GM18505 (cell line): ENCODE data around the gene NUMA1.

ENCODE experiments used
- ATAC-seq: cut with Tn5 transposase; IDR thresholded peaks from one replicate; pipeline ENCODE4 v1.9.1; 2021; ENCODE audit not compliant: unreplicated experiment
- POLR2A ChIP-seq: IDR thresholded peaks from 4 replicates; pipeline ENCODE4 v1.6.1; 2011; ENCODE audit warnings: borderline replicate concordance; ENCODE audit not compliant: insufficient read depth, insufficient read length; ENCODE audit errors: extremely low read depth

Gene NUMA1

DNA sequence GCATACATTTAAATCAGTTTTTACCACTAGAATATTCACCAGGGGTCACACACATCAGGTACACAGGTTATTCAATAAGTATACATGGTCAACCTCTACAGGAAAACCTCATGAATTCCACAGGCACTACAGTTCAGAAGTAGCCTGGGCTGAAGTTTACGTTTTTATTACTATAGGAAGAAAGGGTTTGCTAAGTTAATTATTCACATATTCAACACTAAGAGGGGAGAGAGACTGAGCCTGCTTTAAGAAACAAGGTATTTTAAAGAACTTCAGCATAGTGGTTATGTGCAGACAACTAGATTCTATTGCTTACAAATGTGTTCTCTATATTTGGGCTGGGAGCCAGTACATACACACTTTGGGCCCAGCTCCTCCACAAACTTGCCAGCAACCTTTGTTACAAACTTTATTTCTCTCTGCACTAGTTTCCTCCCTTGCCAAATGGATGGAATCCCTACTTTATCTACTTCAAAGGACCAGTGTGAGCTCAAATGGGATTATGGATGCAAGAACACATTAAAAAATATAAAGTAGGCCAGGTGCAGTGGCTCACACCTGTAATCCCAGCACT is 49.8 kb downstream of the NUMA1 start:
- no peak for TF ChIP-seq POLR2A
- ATAC-seq: no peak

DNA sequence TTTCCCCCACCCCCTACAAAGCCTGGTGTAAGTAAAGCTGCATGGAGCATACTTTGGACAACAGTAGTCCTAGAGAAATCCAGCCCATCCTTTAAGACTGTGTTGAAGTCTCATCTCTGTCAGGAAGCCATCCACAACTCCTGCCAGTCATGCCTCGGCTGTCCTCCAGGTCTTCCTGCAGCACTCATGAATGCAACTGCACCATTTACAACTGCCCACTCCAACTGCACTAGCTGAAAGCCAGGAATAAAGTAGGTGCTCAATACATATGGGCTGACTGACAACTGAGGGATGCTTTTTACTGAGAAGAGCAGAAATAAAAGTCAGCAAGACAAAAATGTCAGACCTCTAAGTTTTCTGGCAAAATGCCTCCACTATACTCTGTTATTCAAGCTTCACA is 54.3 kb downstream of the NUMA1 start:
- no peak for TF ChIP-seq POLR2A
- ATAC-seq: no peak

DNA sequence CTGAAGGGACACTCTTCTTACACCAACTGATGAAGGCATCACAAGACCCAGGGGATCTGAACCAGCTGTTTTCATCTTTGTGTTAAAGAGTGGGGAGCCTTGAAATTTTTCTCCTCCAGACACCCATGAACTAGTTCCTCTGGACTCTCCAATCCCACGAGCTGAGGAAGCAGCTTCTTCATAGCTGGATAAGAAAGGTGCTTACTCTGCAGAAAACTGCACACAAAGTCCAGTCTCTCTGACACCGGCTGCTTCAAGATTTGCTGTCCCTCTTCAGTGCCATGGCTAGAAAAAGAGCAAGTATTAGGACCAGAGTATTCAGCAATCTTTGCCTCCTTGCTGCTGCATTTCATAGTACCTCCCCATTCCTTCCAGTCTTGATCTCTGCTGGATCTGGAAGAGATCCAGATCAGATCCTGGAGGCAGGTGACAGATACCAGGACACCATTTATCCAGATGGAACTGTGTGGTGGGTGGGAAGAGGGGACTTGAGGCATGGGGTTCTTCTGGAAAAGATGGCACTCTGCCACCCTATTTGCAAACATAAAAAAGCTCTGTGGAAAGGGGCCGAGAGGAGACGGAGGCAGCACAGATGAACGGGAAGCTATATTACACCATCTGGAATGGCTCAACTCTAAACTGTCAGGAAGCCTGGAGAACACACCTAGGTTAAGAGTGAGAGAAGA is 56.1 kb downstream of the NUMA1 start:
- no peak for TF ChIP-seq POLR2A
- no peak for ATAC-seq

DNA sequence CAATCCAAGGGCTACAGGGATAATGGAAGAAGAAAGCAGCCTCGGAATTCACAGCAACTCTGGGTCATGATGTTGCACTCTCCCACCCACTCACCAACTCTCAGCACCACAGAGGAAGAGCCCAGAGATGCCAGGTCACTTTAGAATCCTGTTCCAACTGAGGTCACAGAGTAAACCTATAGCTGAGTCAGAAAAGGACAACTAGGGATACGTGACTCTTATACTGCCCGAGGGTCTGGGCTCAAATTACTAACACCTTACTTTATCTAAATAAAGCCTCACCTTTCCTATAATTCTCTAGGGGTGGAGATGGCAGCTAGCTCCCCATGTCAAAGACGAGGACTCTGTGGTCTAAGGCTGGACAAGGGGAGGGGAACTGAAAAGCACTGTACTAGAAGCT is 57.0 kb downstream of the NUMA1 start:
- ATAC-seq: no peak
- TF ChIP-seq POLR2A: no peak

DNA sequence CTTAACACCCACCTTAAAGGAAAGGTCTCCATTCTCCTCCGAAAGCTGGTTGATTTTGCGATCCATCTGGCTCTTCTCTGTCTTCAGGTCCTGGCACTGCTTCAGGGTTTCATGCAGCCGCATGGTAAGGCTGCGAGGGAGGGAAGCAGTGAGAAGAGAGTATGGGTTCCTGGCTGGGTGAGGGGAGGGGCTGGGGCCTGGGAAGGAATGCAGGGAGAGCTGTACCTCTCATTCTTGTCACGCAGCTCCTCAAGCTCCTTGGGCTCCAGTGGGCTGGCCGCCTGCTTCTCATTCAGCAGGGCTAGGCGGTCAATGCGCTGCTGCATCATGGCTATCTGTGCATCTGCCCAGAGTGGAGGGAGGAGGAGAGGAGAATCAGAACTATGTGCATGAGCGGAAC is 62.2 kb downstream of the NUMA1 start:
- TF ChIP-seq POLR2A: no peak
- ATAC-seq: no peak

DNA sequence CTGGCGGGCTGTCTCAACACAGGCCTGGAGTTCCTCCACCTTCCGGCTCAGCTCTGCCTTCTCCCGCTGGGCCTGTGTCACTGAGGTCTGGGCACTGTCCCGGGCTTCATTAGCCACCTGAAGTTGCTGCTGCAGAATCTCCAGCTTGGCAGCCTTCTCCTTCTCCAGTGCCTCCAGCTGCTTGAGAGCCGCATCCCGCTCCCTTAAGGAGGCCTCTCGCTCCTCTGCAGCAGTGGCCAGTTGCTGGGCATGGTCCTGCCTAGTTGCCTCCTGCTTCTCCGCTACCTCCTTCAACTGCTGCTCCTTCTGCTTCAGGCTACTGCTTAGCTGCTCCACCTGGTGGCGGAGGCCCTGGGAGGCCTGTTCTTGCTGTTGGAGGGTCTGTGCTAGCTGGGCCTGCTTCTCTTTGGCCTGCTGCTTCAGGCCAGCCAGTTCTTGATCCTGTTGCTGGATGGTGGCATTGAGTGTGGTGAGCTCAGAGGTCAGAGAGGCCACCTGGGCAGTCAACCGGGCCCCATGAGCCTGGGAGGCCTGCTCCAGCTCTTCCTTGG is 64.8 kb downstream of the NUMA1 start:
- no peak for TF ChIP-seq POLR2A
- no peak for ATAC-seq

DNA sequence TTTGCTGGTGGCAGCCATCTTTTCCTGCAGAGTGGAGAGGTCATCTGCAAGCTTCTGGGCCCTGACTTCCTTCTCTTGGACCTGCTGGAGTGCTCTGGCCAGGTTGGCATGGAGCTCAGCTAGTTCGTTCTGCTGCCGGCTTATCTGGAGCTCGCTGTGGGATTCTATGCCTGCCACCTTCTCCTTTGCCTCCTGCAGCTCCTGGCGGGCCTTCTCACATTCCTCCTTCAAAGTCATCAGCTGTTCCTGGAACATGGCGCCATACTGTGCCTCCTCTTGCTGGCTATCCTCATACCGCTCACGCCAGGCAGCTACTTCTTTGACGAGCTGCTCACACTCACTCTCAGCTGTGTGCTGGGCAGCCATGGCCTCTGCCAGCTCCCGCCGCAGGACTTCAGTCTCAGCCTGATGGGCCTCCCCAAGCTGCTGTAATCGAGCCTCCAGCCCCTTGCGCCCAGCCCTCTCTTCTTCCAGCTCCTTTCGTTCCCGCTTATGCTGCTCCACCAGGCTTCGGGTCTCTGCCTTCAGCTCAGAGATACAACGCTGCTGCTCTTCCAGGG is 65.5 kb downstream of the NUMA1 start:
- TF ChIP-seq POLR2A: no peak
- ATAC-seq: no peak

DNA sequence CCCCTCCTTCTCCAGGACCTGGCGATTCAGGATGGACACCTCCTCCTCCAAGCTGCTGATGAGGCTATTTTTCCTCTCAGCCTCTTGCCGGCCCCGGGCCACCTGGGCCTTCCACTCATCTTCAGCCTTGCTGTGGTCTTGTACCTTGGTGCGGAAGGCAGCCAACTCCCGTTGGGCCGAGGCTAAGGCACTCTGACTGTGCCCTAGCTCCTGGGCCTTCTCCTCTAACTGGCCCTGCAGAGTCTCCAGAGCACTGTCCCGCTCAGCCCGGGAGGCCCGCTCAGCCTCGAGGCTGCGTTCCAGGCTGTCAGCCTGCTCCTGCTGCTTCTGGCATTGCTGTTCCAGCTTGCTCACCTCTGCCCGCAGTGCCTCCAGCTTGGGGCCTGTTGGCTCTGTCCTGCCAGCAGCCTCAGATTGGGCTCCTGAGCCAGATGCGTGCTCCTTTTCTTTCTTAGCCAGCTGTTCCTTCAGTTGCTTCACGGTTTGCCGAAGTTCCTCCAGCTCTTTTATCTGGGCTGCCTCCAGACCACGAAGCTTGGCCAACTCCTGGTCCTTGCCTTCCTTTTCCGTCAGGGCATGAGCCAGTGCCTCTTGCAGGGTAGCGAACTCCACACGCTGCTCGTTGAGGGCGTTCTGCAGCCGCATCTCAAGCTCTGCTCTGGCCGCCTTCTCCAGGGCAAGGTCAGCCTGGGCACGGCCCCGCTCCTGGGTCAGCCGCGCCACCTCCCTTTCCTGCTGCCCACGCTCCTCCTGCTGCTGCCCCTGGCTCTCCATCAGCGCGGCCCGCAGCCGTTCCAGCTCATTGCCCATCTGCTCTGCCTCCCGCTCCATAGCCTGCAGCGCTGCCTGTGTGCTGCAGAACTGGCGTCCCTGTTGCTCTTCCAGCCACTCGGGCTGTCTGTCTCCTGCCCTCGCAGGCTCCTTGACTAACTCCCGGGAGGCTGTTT is 66.3 kb downstream of the NUMA1 start:
- ATAC-seq: no peak
- no peak for TF ChIP-seq POLR2A

DNA sequence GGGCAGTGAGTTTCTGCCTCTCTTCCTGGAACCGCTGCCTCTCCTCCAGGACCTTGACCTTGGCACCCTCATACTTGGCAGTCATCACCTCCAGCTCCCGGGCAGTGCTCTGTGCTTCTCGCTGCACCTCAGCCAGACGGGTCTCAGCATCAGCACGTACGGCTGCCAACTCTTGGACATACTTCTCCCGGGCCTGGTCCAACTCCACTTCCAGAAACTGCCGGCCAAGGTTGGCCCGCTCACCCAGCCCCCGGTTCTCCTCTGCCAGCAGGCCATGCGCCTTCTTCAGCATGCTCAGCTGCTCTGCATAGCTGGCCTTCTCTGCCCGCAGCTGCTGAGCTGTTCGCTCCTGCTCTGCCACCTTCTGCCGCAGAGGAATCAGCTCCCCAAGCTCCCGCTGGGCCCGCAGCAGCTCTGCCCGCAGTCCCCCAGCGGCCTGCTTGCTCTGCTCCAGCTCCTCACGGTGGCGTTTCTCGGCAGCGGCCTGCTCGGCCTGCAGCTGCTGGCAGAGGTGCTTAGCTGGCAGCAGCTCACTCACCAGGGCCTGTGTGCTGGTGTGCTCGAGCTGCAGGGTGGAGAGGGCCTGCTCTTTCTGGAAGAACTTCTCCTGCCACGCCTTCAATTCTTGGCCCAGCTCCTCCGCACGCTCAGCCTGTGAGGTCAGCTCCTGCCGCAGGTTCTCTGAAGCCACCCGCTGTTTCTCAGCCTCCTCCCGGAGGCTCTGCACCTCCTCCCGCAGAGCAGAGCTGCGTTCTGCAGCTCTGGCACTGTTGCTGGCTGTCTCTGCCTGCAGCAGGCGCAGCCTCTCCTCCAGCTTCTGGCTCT is 67.2 kb downstream of the NUMA1 start:
- no peak for TF ChIP-seq POLR2A
- no peak for ATAC-seq

DNA sequence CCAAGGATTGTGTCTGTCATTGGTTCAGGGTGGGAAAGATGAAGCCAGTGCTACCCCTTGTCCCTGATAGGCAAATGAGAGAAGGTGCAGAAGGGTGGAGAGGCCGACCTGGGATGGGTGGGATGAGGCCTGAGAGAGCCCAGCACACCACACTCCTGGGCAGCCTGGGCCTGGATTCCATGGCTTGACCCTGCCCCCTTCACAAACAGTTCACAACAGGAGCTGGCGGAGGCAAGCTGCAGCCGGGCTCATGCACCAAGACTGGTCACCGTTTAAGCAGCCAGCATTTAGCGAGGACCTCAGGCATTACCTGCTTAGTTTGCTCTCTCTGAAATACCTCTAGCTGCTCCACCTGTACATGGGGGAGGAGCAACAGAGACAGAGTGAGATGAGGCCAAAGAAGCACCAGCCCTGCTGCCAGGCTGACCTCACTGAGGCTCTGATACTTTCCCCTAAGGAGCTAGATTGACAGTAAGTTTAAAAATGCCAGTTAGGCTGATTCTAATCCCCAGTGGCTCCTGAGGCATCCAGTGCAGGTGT is 68.2 kb downstream of the NUMA1 start:
- TF ChIP-seq POLR2A: no peak
- ATAC-seq: no peak

DNA sequence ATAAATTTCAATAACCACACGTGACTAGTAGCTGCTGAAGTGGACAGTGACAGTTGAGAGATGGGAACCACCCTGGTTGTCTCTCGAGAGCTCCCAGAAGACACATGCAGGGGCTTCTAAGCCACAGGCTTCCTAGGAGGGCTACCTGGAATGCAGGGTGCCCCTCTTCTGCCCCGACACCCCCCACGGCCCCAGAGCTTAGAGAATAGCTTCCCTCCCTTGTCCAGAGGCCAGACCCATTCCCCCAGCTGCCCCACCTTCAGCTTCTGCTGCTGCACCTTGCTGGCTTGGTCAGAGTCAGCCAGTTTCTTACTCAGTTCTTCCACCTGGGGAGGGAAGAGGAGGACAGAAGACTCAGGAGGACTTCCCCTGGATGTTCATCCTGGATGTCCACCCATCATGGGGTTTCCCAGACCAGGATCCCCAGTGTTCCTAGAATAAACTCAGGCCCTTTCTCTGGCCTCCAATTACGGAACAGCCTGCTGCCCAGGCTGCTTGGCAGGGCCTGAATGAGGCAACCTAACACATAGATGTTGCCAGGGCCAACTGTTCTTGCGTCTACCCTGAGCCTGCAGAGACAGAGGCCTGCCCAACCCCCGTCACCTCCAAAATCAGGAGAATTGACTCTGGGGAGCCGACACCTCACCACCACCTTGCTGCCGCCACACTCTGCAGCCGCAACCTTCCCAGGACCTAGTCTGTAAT is 69.7 kb downstream of the NUMA1 start:
- TF ChIP-seq POLR2A: peak; percentile 10
- ATAC-seq: no peak

DNA sequence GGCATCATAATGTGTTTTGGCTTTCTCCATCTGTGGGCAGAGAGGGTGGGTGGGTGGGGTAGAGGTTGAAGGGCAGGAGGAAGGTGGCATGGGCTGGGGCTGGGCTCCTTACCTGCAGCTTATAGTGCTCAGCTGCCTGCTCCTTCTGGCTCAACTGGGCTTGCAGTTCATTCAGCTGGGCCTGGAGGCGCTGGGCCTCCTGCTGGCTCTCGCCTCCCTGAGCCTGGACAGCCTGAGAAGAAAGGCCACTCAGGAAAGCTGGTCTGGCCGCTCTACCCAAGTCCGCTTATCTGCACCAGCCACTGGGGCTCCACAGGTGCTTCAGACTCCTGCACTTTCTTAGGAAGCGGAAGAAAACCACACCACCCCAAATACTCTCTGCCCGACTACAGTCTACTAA is 71.2 kb downstream of the NUMA1 start:
- no peak for ATAC-seq
- no peak for TF ChIP-seq POLR2A
